Kidney glomerular epithelial cell (primary cell): ENCODE data around the gene TMEM176B.
"Not testable (repeated sequence)": the region's sequence is repeated elsewhere in the genome, so short reads cannot be mapped to it uniquely, and the experiment has no call there.

Source experiments
- DNase-seq: peaks from one replicate; lab custom pipeline; 2025; lab: John Stamatoyannopoulos, UW

Gene TMEM176B

DNA sequence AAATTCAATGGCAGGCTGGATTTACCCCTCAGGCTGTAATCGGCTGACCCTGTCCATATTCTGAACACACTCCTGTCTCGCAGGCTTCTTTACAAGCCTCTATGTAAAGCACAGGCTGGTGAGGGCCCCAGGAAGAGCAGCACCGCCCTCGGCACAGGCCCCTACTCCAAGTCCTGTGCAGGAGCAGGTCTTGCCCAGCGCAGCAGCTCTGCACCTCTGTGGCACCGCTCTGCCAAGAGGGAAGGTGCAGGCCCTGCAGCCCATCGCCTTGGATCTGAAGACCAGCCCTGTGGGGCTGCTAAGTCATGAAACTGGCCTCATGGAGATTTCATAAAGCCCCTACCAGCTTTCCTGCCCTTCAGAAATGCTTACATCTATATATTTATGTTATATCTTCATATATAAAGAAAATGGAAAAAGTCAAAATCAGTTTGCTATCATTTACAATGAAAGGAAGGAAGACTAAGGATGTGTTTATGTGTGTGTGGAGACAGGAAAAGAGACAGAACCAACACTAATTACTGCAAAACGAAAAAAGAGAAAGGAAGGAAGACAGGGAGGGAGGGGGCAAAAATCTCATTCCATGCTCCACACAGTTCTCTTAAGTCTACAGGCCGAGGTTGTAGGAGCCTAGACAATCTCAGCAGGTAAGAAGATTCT, 9.6 kb downstream of the TMEM176B start:
- no peak for DNase-seq

DNA sequence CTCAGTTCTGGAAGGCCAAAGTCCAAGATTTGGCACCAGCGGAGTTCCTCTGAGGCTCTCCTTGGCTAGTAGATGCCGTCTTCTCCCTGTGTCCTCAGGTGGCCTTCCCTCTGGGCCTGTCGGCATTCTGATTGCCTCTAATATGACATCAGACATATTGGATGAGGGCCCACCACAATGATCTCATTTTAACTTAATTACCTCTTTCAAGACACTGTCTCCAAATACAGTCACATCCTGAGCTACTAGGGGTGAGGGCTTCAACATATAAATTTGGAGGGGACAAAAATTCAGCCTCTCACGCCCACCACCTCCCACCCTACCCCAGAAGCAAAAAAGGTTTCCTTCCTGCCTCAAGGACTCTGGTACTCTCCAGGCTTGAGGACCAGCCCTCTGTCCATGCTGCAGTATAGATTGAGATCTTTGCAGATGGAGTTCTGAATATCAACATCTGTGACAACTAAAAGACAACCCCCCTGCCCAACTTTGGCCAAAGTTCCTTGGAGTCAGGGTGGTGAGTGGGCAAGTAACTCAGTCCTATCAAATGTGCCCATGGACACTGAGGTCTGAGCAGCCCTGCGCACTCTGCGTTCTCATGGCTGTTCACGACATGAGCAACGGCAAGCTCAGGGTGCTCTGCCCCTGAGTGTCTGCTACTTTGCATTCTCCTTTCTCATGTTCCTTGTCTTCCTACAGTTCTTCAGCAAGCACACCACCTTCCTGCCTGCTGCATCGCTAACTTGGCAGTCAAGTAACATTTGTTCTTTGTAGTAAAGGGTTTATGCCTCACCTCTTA, 11.5 kb downstream of the TMEM176B start:
- no peak for DNase-seq

DNA sequence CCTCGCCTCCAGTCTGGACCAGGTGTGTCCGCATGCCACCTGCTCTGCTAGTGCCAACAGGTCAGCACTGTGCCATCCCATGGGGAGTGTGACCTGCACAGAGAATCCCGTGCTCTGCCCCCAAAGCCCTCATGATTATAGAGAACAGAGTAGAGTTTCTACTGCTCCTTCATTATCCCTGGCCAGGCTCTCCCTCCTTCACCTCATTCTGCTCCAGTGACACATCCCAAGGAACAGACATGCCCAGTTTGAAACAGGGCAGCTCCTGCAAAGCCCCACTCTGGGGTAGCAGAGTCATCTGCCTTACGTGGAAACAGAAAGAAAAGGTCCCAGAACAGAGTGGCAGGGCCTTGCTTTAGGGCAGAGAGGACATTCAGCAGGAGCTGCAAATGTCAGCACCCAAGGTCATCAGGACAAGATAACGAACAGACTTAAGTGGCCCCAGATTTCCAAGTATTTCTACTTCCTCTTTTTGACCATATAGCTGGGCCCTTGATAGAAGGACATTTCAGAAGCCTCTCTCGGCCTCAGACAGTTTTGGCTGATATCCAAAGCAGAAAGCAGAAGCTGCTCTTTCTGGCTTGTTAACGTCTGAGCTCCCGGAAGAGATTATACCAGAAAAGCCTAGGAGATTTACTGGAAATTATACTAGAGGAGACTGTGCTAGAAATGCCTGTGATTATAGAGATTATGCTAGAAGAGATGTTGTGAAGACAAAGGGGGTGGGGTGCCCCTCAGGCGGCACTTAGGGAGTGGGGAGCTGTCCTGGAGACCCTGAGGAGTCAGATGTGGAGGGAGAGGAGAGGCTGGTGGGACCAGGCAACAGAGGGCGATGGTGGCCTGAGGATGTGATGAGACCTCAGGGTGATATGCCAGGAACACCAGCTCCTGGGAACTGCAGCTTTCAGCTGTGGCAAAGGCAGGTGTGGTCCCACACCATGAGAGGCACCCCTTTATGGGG, 12.6 kb downstream of the TMEM176B start:
- DNase-seq, result no peak

DNA sequence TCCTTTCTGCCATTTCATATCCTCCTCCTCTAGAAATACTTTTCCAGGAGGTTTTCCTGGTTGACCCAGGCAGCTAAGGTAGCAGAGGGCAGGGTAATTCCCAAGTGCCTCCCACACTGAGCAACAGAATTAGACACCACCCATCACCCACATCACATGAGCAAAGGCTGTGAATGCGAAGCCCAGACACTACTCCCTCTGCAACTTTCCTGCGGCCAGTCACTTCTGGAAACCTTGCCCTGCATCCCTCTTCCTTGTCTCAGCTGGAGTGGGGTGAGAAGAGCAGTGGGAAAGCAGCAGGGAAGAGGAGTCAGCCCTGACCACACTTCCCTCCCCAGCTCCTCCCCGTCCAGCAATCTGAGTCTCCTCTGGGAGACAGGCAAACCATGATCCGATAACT, 15.2 kb downstream of the TMEM176B start:
- DNase-seq, result no peak

DNA sequence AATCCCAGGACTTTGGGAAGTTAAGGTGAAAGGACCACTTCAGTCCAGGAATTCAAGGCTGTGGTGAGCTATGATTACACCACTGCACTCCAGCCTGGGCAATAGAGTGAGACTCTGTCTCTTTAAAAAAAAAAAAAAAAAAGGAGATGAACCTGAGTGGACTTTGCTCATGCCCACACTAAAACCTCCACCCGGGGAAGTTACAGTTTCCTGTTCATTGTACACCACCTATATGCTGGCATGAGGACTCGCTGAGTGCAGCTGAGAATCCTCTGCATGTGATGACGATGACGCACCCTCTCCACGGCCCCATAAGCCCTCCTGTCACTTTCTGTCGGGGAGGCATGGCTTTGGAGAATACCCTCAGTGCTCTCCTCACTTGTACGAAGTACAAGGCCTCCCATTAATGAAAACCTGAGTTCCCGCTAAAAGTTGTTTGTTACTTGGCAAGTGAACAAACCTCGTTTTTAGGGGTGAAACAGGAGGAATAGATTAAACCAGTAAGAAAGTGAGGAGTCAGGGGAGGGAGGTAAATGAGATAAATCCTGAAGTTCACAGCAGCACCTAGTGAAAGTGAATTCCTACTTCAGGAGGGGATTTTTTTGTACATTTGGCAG, 15.9 kb downstream of the TMEM176B start:
- no peak for DNase-seq

DNA sequence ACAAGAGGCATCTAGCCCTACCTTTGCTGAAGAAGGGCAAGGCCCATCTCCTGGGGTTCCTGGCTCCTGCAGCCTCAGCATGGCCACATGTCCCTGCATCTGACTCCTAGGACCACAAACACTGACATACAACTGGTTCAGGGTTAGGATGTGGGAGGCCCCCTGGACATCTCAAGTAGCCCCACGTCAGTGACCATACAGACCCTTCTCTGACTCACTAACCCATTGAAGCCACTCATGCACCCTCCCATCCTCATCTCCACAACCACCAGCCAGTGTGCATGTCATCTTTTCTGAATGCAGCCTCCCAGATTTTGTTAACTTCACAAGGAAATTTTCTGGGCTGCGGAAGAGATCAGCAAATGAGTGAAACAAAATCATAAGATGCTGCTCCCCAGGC, 18.2 kb downstream of the TMEM176B start:
- DNase-seq, result no peak

DNA sequence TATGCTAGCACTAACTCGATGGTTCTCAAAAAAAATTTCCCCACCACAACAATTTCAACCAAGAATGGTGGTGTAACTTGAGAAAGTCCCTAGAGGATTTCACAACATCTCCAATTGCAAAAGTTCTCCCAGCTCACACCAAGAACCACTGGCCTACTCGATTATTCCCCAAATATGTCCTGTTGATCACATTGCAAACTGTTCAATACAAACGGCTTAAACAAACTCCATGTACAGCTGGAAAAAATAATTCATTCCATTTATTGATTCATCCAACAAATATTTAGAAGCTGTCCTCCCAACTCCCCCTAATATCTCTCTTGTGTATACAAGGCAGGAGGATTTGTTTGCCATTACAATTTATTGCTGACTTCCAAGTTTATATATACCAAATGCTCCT, 19.1 kb downstream of the TMEM176B start:
- DNase-seq, result no peak

DNA sequence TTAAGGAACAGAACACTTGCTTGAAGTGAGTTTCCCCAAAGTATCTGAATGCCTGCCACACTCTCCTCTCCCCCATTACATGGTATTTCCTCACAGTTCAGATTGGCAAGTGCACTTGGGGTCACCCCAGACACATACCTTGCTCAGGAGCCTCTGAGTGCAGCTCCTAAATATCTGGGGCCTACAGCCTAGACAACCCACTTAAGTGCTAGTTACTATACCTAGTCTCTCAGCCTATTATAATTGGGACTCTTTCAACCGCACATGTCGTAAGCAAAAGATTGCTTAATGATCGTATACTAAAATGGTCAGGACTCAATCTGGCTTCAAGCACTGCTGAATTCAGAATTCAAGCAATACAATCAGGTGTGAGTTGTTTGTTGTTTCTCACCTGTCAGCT, 19.9 kb downstream of the TMEM176B start:
- DNase-seq, result no peak

DNA sequence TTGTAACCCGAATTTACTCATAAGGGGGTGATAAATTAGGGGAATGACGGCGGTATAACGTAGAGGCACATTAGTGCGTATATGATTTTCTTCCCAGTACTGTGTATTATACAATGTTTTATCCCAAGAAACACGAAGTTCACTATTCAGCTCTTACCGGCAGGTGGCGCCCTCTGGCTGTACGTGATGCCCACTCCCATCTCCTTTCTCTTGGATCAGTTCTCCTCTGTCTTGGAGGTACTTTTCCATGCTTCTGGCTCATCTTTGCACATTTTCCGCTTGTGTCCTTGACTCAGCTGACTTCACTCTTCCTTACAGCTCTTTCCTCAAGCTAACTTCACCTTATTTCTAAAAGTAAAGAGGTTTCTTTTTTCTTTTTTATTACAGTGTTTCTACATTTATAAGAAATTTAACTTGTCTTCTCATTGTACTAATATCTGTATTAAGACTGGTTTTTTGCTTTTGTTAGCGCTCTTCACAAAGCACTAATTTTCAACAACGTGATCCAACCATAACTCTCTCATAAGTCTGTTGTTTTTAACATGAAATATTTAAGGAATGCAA, 21.3 kb downstream of the TMEM176B start:
- peak; percentile 70 for DNase-seq

DNA sequence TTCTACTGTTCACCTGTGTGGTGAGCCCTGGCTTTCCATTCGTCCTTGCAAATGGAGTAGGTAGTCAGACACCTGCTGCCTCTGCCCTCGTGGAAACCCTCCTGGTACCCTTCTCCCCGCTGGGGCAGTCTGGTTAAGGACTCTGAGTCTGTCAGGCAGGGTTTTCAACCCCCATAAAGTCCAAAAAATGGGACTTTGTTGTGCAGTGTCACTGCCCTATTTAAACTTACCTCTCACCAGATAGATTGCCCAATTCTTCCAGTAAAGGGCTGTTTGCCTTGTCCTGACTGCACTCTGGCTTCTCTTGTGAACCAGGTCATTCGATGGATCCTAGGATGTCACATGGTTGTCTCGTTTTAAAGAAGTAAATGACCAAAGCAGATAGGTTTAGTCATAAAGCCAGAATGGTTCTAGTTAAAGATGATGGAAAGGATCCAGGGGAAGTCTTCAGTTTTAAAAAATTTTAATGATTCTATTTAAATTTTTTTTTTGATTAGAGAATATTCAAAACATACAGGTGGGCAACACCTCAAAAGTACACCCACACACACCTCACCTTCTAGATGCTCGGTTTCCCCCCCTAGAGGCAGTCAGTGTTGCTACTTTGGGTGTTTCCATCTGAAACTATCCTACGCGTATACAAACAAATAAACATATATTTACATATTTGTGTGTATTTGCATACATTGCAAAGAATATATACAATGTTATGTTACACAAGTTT, 22.0 kb downstream of the TMEM176B start:
- DNase-seq, result no peak

DNA sequence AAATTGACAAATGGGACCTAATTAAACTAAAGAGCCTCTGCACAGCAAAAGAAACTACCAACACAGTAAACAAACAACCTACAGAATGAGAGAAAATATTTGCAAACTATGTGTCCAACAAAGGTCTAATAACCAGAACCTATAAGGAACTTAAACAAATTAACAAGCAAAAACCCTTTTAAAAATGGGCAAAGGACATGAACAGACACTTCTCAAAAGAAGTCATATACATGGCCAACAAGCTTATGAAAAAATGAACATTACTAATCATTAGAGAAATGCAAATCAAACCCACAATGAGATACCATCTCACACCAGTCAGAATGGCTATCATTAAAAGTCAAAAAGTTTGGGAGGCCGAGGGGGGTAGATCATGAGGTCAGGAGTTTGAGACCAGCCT, 26.0 kb downstream of the TMEM176B start:
- not testable (repeated sequence) for DNase-seq

DNA sequence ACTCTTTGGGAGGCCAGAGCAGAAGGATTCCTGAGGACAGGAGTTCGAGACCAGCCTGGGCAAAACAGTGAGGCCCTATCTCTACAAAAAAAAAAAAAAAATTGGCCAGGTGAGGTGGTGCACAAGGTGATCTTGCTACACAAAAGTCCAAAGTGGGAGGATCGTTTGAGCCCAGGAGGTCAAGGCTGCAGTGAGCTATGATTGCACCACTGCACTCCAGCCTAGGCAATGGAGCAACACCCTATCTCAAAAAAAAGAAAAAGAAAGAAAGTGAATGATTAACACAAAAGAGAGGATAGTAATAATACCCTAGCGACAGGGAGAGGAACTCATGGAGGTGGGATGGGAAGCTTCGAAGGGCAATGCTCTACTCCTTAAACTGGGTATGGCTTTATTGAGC, 30.4 kb downstream of the TMEM176B start:
- DNase-seq, result no peak

DNA sequence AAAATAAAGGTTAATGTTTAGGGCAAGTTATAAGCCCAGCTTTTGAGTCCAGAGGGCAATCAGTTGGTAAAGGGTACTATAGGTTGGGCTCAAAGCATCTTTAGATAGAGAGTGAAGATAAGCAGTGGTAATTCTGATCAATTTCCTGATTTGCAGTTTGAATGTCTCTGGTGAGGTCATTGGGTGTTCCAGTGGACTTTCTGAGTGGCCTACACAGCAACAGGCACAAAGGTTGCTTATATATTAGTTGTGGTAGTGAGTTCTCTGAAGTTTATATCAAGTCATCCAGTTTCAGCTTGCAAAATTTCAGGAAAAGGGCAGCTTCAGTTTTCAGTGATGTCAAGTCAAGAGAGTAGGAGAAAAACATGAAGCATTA, 33.8 kb downstream of the TMEM176B start:
- no peak for DNase-seq

DNA sequence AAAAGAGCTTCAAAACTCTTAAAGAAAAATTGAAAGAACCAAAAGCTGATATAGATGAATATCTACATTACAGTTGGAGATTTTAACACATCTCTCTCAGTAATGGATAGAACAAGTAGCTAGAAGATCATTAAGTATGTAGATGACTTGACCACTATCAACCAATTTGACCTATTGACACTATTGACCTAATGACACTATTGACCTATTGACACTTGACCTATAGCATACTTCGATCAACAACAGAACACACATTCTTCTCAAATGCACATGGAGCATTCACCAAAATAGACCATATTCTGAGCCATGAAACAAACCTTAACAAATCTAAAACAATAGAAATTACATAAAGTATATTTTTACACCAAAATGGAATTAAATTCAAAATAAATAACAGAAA, 40.7 kb downstream of the TMEM176B start:
- DNase-seq, result no peak

DNA sequence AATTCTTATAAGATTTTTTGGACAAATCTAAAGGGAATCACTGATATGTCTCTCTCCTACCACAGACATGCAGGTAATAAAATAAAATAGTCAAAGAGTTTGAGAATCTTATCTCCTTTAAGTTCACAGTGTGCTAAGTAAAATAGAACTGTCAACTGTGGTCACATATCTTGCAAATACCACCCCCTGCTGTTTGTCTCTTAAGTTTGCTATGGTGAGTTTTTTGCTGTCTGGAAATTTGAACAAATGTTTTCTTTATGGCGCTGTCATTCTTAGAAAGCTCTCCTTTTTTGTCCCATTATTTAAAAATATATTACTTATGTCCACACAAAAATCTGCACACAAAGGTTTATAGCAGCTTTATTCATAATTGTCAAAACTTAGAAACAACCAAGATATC, 43.3 kb downstream of the TMEM176B start:
- DNase-seq, result no peak

DNA sequence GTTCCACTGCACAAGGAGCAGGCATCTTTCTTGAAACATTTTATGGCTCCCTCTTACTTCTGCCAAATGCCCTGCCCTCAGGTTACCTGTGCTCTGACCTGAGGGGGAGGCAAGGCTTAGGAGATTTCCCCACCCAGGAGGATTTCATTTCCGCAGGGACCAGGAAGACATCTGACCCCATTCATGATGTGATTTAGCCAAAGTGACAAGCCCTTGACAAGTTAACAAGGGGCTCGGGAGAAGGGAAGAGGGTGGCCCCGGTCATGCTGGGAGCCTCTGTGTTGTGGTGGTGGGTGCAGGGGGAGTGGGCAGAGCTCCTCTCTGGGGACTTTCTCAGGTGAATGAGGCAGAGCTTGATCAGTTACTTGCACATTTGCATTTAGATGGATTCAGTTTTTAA, 44.0 kb downstream of the TMEM176B start:
- DNase-seq, result no peak

DNA sequence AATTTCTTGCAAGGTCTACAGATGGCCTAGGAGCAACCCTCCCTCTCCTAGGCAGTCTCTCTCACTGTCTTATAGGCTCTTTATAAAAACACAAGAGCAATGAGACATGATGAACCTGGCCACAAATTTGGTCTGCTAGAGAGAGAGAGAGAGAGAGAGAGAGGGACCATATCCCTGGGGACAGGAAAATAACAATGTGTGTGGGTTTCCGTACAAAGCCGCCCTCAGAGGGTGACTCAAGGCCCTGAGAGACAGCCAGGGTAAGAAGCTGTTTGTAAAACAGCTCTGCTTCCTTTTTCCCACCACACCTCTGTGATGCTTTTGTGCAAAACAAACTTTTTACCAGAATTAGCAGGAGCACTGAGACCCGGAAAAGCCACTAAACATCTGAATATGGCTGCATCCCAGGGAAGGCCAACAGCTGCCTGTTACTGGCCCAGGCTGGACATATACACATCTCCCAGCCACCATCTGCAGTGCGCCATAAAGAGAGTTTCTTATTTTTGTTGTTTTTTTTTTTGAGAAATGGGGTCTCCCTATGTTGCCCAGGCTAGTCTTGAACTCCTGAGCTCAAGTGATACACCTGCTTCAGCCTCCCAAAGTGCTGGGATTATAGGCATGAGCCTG, 44.6 kb downstream of the TMEM176B start:
- no peak for DNase-seq

DNA sequence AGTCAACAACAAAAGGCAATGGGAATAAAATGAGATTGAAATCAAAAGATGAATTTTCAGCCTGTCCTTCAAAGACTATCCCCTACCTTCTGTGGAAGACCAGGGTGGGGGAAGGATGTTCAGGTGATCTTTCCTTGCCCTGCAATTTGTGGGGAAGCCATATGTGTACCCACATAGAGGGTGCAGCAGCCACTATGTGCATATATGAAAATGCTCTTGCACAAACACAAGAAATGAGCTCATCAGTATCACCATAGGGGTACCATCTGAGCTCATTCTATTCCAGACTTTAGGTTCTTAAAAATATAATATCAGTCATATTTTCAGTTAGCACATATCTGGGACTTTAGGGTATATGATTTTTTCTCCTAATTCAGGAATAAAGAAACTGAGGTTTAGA, 45.2 kb downstream of the TMEM176B start:
- no peak for DNase-seq

DNA sequence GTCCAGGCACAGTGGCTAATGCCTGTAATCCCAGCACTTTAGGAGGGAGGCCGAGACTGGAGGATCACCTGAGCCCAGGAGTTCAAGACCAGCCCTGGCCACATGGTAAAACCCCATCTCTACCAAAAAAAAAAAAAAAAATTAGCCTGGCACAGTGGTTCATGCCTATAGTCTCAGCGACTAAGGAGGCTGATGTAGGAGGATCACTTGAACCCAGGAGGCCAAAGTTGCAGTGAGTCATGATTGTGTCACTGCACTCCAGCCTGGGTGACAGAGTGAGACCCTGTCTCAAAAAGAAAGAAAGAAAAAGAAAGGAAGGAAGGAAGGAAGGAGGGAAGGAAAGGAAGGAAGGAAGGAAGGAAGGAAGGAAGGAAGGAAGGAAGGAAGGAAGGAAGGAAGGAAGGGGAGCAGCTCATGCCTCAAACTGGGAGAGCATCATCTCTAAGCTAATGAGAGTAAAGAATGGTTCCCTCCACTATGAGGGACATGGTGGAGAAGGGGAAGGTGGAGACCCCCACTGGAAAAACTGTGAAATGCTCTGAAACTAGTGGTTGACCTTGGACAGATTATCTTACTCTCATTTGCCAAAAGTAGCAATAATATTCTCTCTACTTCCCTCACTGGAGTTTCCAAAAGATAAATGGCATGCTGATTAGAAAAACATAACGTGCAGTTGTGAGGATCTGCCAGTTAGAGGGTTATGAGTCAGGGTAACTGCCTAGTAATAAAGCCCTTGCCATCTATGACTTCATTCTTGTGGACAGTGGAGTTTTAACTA, 46.1 kb downstream of the TMEM176B start:
- DNase-seq, result no peak

DNA sequence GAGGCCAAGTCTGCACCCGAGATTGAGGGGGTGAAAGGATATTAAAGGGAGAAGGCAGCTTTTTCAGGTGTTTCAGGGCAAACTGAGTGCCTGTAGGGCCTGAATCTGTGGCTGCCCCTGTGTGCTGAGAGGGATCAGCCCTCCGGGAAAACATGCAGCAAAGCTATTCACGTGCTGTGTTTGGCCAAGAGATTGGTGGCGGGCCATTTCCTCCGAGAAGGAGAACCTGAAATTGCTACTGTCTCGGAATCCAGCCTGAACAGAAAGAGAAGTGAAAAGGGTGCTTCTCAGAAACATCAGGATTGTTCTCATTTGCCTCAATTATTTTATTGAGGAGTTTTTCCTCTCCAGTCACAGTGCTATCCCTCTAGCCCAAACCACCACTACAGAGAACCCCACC, 46.9 kb downstream of the TMEM176B start:
- no peak for DNase-seq
